ENCODE data around the gene RHBDD1. TPM values are rescaled to one million over a fixed set of nuclear protein-coding genes. Genes with fewer than 3 reads are reported as not detected.

The RHBDD1 gene
- polyA plus RNA-seq, 1 of the 3 experiments (the other 2 are of a cell fraction): 10.3 TPM

DNA sequence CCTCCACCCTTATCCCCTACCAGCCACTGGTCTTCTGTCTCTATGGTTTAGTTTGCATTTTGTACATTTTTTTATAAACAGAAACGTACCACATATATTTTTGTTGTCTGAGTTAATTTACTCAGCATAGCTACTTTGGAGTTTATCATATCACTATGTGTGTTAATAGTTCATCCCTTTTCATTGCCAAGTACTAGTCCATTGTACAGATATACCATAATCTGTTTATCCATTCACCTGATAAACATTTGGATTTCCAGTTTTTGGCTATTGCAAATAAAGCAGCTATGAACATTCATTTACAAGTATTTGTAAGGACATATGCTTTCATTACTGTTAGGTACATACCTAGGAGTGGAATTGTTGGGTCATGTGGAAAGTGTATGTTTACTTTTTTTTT is 123.6 kb downstream of the RHBDD1 start:
- H3K9ac ChIP-seq: no peak overlapping the region
- H3K79me2 ChIP-seq (ENCODE audit: insufficient read depth): no peaks in the 10 kb centered on the region
- no peaks in the 10 kb centered on the region for H3F3A ChIP-seq (replicated peaks; ENCODE audit: insufficient read depth)
- TF ChIP-seq NRF1 (IDR thresholded peaks at IDR 0.05; ENCODE audit: low read depth, low read length): no peak
- no peak for TF ChIP-seq MXI1 (IDR thresholded peaks at IDR 0.05; ENCODE audit: low read depth, low read length)
- TF ChIP-seq EP300 (IDR thresholded peaks at IDR 0.05; ENCODE audit: borderline replicate concordance in 1 of 2, low read depth in 1 of 2, low read length in 1 of 2): no peak
- TF ChIP-seq TEAD4 (IDR thresholded peaks at IDR 0.05; ENCODE audit: borderline replicate concordance, insufficient read depth): no peak
- TF ChIP-seq FOXJ3 (CRISPR knock-in tag; IDR thresholded peaks at IDR 0.05): no peak
- TF ChIP-seq EZH2phosphoT487 (IDR thresholded peaks at IDR 0.05; ENCODE audit: borderline replicate concordance, low read depth): no peak
- no peak for TF ChIP-seq JUND (IDR thresholded peaks at IDR 0.05)
- TF ChIP-seq, protein P1, sequence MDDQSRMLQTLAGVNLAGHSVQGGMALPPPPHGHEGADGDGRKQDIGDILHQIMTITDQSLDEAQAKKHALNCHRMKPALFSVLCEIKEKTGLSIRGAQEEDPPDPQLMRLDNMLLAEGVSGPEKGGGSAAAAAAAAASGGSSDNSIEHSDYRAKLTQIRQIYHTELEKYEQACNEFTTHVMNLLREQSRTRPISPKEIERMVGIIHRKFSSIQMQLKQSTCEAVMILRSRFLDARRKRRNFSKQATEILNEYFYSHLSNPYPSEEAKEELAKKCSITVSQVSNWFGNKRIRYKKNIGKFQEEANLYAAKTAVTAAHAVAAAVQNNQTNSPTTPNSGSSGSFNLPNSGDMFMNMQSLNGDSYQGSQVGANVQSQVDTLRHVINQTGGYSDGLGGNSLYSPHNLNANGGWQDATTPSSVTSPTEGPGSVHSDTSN (IDR thresholded peaks at IDR 0.05): no peak
- TF ChIP-seq POLR2AphosphoS5 (IDR thresholded peaks at IDR 0.05; ENCODE audit: low read depth, low read length): no peak
- TF ChIP-seq RCOR1 (IDR thresholded peaks at IDR 0.05; ENCODE audit: low read length): no peak
- TF ChIP-seq RXRA (IDR thresholded peaks at IDR 0.05; ENCODE audit: borderline replicate concordance, low read depth): no peak
- TF ChIP-seq, protein P2, sequence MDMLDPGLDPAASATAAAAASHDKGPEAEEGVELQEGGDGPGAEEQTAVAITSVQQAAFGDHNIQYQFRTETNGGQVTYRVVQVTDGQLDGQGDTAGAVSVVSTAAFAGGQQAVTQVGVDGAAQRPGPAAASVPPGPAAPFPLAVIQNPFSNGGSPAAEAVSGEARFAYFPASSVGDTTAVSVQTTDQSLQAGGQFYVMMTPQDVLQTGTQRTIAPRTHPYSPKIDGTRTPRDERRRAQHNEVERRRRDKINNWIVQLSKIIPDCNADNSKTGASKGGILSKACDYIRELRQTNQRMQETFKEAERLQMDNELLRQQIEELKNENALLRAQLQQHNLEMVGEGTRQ (IDR thresholded peaks at IDR 0.05; ENCODE audit: borderline replicate concordance, low read depth, low read length): no peak
- TF ChIP-seq, protein P3, sequence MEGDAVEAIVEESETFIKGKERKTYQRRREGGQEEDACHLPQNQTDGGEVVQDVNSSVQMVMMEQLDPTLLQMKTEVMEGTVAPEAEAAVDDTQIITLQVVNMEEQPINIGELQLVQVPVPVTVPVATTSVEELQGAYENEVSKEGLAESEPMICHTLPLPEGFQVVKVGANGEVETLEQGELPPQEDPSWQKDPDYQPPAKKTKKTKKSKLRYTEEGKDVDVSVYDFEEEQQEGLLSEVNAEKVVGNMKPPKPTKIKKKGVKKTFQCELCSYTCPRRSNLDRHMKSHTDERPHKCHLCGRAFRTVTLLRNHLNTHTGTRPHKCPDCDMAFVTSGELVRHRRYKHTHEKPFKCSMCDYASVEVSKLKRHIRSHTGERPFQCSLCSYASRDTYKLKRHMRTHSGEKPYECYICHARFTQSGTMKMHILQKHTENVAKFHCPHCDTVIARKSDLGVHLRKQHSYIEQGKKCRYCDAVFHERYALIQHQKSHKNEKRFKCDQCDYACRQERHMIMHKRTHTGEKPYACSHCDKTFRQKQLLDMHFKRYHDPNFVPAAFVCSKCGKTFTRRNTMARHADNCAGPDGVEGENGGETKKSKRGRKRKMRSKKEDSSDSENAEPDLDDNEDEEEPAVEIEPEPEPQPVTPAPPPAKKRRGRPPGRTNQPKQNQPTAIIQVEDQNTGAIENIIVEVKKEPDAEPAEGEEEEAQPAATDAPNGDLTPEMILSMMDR (IDR thresholded peaks at IDR 0.05): no peak
- TF ChIP-seq, protein P4, sequence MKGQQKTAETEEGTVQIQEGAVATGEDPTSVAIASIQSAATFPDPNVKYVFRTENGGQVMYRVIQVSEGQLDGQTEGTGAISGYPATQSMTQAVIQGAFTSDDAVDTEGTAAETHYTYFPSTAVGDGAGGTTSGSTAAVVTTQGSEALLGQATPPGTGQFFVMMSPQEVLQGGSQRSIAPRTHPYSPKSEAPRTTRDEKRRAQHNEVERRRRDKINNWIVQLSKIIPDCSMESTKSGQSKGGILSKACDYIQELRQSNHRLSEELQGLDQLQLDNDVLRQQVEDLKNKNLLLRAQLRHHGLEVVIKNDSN (IDR thresholded peaks at IDR 0.05; ENCODE audit: borderline replicate concordance, low read depth): no peak
- no peak for TF ChIP-seq TAF1 (IDR thresholded peaks at IDR 0.05; ENCODE audit: borderline replicate concordance, low read depth, low read length)
- TF ChIP-seq SMC3 (IDR thresholded peaks at IDR 0.05; ENCODE audit: low read depth, low read length): no peak
- CTCF ChIA-PET: no interaction called here
- H2AFZ ChIP-seq (ENCODE audit: low read depth): no peak overlapping the region
- no peak for DNase-seq
- H3K36me3 ChIP-seq (replicated peaks in 1 of 2; ENCODE audit: control insufficient read depth in 1 of 2, insufficient read depth in 2 of 2, low read length in 1 of 2): no peaks in the 10 kb centered on the region
- no peak overlapping the region for H3K27ac ChIP-seq (ENCODE audit: low read depth in 2 of 2, low read length in 1 of 2)
- 40% methylated on average over 1 of the region's 1 CpG for WGBS (ENCODE audit: low lambda C conversion rate)
- H3K9me2 ChIP-seq: no peaks in the 10 kb centered on the region
- peaks cover 0 to 3% of the 10 kb centered on the region in 2 experiments; a peak in 2 of 4 replicates for H3K4me1 ChIP-seq (ENCODE audit: control insufficient read depth in 1 of 2, insufficient read depth in 2 of 2, low read depth in 1 of 2, low read length in 1 of 2)
- no peaks in the 10 kb centered on the region for H4K20me1 ChIP-seq (ENCODE audit: insufficient read depth)
- no peaks in the 10 kb centered on the region for H3K27me3 ChIP-seq (ENCODE audit: insufficient read depth)
- H3K4me3 ChIP-seq (ENCODE audit: low read depth in 2 of 2, low read length in 1 of 2): no peak overlapping the region
- POLR2A ChIA-PET: no interaction called here
- 0 out of 2 replicates have a peak, but pooled peaks cover 3% of the 10 kb centered on the region for H3K9me3 ChIP-seq
- no peak overlapping the region for H3K4me2 ChIP-seq

All from SK-N-SH (cell line).